GM12864 (cell line): Measurements from ENCODE around the gene NELL1.

Experiments
- DNase-seq: peaks from one replicate; pipeline ENCODE4 v3.0.0-alpha.2; 2011; ENCODE audit warnings: low read depth
- H3K4me3 ChIP-seq: 2 replicates; pipeline ENCODE4 v1.5.1; 2011; ENCODE audit warnings: mild to moderate bottlenecking, low read depth, low read length, control low read depth
- CTCF ChIP-seq: IDR thresholded peaks from 2 replicates; pipeline ENCODE4 v1.5.1; 2011; ENCODE audit warnings: low read depth, mild to moderate bottlenecking, moderate library complexity, low read length, control low read depth, inconsistent platforms; ENCODE audit errors: missing control alignments

NELL1 gene

DNA sequence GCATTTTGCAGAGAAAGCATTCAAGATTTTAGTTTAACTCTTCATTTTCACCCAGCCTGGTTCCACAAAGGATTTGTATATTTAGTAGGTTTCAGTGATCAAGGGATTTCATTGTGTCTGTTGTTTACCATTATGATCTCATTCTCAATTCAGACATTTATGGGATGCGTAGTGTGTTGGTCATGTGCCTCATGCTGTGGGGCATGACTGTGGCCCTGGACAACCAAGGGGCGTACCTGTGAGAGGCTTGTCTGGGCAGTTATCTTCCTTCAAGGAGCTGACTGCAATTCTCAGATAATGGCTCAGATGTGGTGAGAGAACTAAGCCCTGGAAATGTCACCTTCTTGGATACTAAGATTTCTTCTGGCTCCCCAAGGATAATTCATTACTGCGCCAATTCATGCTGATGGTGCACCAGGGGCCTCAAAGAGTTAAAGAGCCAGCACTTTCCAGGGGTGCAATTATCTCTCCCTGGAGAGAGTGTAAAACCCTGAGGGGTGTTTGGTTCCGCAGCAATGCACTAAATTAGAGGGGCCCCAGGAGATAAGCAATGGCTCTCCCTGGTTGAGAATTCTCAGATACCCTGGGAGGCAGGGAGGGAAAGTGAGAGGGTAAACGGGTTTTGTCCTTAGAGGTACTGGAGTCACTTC is 37.7 kb upstream of the NELL1 start:
- DNase-seq: no peak
- no peak for TF ChIP-seq CTCF
- H3K4me3 ChIP-seq: no peak overlapping the region

GRCh38 chr11:20632169-20632532 is 37.2 kb upstream of the NELL1 start:
- H3K4me3 ChIP-seq: no peak overlapping the region
- DNase-seq: no peak
- no peak for TF ChIP-seq CTCF

DNA sequence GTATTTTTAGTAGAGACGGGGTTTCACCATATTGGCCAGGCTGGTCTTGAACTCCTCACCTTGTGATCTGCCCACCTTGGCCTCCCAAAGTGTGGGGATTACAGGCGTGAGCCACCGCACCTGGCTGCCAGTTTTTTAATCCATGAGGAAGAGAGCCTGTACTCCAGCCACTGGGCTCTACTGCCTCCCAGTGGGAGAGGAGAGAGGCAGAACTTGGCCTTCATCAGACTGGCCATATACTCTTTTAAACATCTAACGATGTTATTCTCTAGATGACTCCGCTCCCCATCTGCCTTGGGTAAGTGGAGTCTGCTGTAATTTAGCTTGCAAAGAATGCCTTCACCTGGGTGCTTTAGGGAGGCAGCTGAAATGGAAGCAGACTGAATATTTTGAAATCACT is 35.3 kb upstream of the NELL1 start:
- no peak overlapping the region for H3K4me3 ChIP-seq
- TF ChIP-seq CTCF: peak; percentile 9
- no peak for DNase-seq

GRCh38 chr11:20634781-20635180 is 34.6 kb upstream of the NELL1 start:
- H3K4me3 ChIP-seq: no peak overlapping the region
- no peak for TF ChIP-seq CTCF
- DNase-seq: no peak

GRCh38 chr11:20638074-20638473 is 31.3 kb upstream of the NELL1 start:
- H3K4me3 ChIP-seq: no peak overlapping the region
- no peak for TF ChIP-seq CTCF
- no peak for DNase-seq

DNA sequence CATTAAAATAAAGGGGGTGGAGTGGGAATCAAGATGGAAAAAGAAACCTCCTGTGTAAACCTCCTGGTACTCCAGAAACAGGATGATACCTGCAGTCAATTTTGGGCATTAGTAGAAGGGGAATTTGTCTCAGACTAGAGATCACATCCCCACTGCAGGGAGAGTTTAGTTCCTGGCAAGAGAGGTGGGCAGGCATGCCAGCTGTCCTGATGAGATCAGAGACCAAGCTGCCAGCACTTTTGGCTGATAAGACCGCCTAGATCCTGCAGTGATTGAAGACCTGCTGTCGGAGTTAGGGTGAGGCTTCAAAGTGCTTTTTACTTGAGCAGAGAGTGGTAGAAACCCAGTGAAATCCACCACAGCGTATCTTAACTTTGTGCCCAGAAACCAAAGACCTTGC is 29.7 kb upstream of the NELL1 start:
- TF ChIP-seq CTCF: no peak
- H3K4me3 ChIP-seq: no peak overlapping the region
- no peak for DNase-seq

DNA sequence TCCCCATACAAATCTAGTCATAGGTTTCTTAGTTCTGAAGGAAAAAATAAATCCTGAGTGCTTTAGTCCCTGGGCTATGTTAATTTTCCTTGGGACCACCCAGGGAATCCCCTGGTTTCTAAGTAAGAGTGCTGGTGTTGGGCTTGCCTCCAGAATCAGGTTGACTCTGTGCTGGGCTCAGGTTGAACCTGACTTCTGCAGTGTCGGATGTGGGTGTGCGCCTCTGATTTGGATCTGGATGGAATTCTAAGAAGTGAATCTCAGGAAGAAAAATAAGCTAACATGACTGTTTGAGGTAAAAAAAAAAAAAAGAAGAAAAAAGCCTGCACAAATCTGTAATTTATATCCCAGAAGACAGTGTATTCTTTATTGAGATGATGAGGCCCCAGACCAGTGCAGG is 29.0 kb upstream of the NELL1 start:
- TF ChIP-seq CTCF: no peak
- DNase-seq: no peak
- no peak overlapping the region for H3K4me3 ChIP-seq
